Colonic mucosa (tissue), 4 donors: Measurements from ENCODE around the gene HOXD10. TPM values are rescaled to one million over a fixed set of nuclear protein-coding genes. Genes with fewer than 3 reads are reported as not detected.

Experiments
- DNase-seq: peaks from one replicate; pipeline ENCODE4 v3.0.0-alpha.2; 2020
- H3K27ac ChIP-seq: fragments of 200-600 bp; one replicate; pipeline ENCODE4 v1.8.0; 2021
- H3K27me3 ChIP-seq: fragments of 200-600 bp; one replicate; pipeline ENCODE4 v1.8.0; 2021
- H3K36me3 ChIP-seq: fragments of 200-600 bp; one replicate; pipeline ENCODE4 v1.8.0; 2021
- H3K4me1 ChIP-seq: fragments of 200-600 bp; one replicate; pipeline ENCODE4 v1.8.0; 2021; ENCODE audit warnings: mild to moderate bottlenecking
- H3K4me3 ChIP-seq: fragments of 200-600 bp; one replicate; pipeline ENCODE4 v1.8.0; 2021
- H3K9ac ChIP-seq, 2 donors: one replicate each; pipeline ENCODE4 v1.7.0; 2013; ENCODE audit warnings: control low read depth in 2 of 2, low read depth in 2 of 2, low read length in 2 of 2
- H3K9me3 ChIP-seq: fragments of 200-600 bp; one replicate; pipeline ENCODE4 v1.8.0; 2021
- intact Hi-C: fragments of 100-400 bp; cut with DNase I; formaldehyde crosslinking; loops from one replicate; pipeline ENCODE4 v1.14.1; 2022
- total RNA-seq, 2 donors: library from RNA; stranded (reverse); fragmentation: NEBNext Ultra II Directional in 1 of 2; extraction: Animal tissue kit (Norgen Biotek cat#: 25700) in 1 of 2; gene quantifications; one replicate each; pipeline ENCODE4 v1.2.1, GENCODE V29; 2021
- TF ChIP-seq, protein P1 (sequence below): fragments of 200-600 bp; IDR thresholded peaks from one replicate; pipeline ENCODE4 v1.8.0; 2022; ENCODE audit warnings: antibody characterized with exemption, mild to moderate bottlenecking
- donor health status: healthy.
- donor health status: DM: no; HTN: no; CAD: no.
- donor health status: DM: no; HTN: no; CAD: no.

Gene HOXD10
- total RNA-seq, 2 donors from 2014 or later = 0.32 to 1.9 TPM

DNA sequence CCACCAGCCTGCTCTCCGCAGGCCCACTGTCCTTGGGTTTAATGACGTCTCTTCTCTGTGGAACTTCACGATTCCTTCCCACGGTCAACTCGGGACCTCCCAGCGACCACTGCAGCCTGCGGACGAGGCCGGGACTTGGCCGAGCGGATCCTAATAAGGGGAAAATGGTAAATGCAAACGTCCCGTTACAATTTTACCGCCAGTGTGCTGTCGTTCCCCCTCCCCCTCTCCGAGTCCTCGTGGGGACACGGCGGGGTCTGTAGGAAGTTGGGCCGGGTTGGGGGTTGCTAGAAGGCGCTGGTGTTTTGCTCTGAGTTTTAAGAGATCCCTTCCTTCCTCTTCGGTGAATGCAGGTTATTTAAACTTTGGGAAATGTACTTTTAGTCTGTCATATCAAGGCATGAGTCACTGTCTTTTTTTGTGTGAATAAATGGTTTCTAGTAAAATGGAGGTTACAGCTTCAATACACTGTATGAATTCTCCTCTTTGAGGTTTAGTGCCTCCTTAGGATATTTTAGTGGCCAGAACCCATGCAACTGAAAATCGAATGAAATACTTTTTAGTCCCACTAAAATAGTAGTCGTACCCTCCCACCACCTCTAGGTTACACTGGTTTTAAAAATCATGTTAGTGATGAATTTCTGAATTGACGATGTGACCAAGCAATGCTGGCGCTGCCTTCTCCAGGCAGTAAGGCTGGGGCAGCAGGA lies 7.2 kb upstream of the HOXD10 start:
- DNase-seq = no peak
- Histone ChIP-seq H3K9ac (peak overlapping the region in 1 of 2 donors; percentile 51), H3K27me3 (peaks cover 92% of the 10 kb centered on the region), H3K36me3 (no peaks in the 10 kb centered on the region), H3K4me1 (peaks cover 2% of the 10 kb centered on the region), H3K9me3 (no peaks in the 10 kb centered on the region), H3K27ac (no peak overlapping the region), H3K4me3 (no peak overlapping the region)
- intact Hi-C loops = no loop called here
- TF ChIP-seq, protein P1, sequence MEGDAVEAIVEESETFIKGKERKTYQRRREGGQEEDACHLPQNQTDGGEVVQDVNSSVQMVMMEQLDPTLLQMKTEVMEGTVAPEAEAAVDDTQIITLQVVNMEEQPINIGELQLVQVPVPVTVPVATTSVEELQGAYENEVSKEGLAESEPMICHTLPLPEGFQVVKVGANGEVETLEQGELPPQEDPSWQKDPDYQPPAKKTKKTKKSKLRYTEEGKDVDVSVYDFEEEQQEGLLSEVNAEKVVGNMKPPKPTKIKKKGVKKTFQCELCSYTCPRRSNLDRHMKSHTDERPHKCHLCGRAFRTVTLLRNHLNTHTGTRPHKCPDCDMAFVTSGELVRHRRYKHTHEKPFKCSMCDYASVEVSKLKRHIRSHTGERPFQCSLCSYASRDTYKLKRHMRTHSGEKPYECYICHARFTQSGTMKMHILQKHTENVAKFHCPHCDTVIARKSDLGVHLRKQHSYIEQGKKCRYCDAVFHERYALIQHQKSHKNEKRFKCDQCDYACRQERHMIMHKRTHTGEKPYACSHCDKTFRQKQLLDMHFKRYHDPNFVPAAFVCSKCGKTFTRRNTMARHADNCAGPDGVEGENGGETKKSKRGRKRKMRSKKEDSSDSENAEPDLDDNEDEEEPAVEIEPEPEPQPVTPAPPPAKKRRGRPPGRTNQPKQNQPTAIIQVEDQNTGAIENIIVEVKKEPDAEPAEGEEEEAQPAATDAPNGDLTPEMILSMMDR = no peak

DNA sequence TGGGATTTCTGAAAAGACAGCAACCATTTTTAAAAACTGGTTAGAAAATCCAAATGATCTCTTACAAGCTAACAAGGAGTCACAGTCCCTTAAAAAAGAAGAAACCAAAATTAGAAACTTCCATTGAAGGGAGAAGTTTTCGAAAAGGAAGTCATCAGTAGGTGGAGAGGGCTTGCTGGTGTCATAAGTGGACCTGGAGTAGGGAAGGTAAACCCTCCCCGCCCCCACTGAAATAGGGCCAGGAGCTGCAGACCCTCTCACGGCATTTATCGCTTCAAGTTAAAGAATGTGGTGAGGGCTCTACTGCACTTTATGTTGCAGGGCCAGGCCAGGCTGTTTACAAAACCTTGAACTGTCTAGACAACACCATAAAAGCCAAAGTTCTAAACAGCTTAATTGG lies 6.6 kb upstream of the HOXD10 start:
- TF ChIP-seq, protein P1 = no peak
- H3K4me1 ChIP-seq = no peaks in the 10 kb centered on the region
- no peak overlapping the region for H3K4me3 ChIP-seq
- intact Hi-C loops = no loop called here
- no peak for DNase-seq
- H3K9ac ChIP-seq = no peak overlapping the region
- peaks cover 92% of the 10 kb centered on the region for H3K27me3 ChIP-seq
- no peaks in the 10 kb centered on the region for H3K36me3 ChIP-seq
- H3K27ac ChIP-seq = no peak overlapping the region
- H3K9me3 ChIP-seq = no peaks in the 10 kb centered on the region

DNA sequence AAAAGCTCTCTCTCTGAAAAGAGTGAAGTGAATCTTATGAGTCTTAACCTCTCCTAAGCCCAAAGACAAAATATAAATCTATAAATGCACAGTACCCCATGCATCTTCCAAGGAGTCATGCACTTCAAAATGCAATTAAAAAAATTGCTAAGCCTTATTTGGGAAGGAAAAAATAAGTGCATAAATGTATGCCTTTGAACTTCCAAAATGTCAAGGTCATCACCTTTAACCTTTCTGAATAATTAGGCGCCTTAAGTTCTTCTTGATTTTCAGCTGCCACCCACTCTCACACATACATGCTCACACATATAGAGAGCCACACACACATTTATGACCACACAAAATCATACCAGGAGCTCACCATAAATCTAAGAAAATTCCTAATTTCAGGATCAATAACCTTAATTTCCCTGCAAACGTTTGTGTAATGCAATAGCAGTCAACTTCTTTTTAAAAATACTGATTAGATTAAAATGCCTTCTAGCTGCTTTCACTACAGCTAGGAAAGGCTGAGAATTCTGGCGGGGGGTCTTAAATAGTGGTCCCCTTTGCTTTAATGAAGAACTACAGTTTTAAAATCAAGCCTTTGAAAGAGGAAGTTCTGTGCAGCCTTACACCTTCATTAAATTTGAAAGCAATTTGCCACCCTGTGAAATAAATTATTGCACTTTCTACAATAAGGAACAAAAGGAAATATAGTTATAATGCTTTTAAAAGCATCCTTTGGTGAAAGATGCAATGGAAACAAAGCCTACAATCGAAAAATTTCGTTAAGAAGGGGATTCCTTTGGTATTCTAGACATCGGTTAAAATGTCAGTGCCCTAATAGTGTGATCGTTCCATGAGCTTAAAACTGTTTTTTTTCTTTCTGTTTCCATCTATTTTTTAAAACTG lies 5.9 kb upstream of the HOXD10 start:
- no peaks in the 10 kb centered on the region for H3K9me3 ChIP-seq
- no peaks in the 10 kb centered on the region for H3K36me3 ChIP-seq
- no peaks in the 10 kb centered on the region for H3K4me1 ChIP-seq
- DNase-seq = no peak
- TF ChIP-seq, protein P1 = no peak
- peaks cover 91% of the 10 kb centered on the region for H3K27me3 ChIP-seq
- H3K27ac ChIP-seq = no peak overlapping the region
- intact Hi-C loops = no loop called here
- no peak overlapping the region for H3K9ac ChIP-seq
- H3K4me3 ChIP-seq = no peak overlapping the region

DNA sequence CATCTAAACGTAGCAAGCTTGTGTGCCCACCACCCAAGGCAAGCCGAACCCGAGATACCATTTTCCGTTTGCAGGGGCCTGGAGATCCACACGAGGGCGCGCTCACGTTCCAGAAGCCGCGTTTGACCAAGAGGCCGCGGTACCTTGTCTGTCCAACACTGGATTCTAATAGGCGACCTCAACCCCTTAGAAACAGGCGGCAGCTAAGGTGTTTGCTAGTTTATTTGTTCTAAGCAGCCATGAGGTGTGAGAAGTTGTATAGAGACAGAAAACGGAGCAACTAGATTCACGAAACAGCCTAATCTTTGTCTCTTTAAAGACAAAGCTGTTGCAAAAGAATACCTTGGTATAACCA lies 5.3 kb upstream of the HOXD10 start:
- Histone ChIP-seq H3K27me3 (peaks cover 91% of the 10 kb centered on the region), H3K27ac (no peak overlapping the region), H3K4me3 (no peak overlapping the region), H3K9me3 (no peaks in the 10 kb centered on the region), H3K9ac (peak overlapping the region in 1 of 2 donors; percentile 19), H3K4me1 (no peaks in the 10 kb centered on the region), H3K36me3 (no peaks in the 10 kb centered on the region)
- TF ChIP-seq, protein P1 = peak; percentile 57
- intact Hi-C loops = no loop called here
- peak; percentile 56 for DNase-seq

DNA sequence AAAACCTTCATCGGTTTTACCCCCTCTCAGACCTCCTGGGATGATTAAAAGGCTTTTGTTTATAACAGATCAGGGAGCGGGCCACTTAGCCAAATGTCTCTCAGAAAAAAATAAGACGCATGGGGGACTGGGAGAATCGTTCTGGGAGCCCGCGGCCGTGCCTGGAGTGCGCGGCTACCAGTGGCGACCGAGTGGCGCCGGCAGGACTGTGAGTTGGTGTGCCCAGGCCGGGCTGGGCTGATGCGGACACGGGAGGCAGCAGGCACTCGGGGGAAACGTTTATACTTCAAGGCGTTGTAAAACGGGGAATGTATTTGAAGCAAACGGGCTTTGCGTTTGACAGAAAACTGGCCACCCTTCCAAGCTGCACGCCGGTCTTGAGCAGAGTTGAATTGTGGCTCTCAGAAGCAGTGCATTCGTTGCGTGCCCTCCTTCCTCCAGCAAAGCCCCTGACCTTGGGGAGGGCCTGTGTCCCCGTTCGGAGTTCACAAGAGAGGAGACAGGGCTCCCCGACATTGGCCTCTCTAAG lies 4.7 kb upstream of the HOXD10 start:
- H3K4me1 ChIP-seq = no peaks in the 10 kb centered on the region
- no peak overlapping the region for H3K4me3 ChIP-seq
- intact Hi-C loops = no loop called here
- no peak overlapping the region for H3K27ac ChIP-seq
- no peaks in the 10 kb centered on the region for H3K9me3 ChIP-seq
- DNase-seq = no peak
- H3K27me3 ChIP-seq = peaks cover 91% of the 10 kb centered on the region
- no peaks in the 10 kb centered on the region for H3K36me3 ChIP-seq
- TF ChIP-seq, protein P1 = no peak
- peak overlapping the region; percentile 12 to 53 for H3K9ac ChIP-seq
